HepG2 (cell line): ENCODE measurements around the gene LY6G5B. TPM values are rescaled to one million over a fixed set of nuclear protein-coding genes. Genes with fewer than 3 reads are reported as not detected.

ENCODE experiments used
- ATAC-seq: fragments of 200-7000 bp; cut with Tn5 transposase; 3 replicates; pipeline ENCODE4 v1.9.1; 2020; ENCODE audit warnings: mild to moderate bottlenecking, moderate library complexity
- BruUV-seq: library from RNA; stranded (reverse); fragments of 400-500 nt; replicated peaks from 2 replicates; lab custom pipeline; 2021; lab: Mats Ljungman, UMichigan
- CTCF ChIA-PET: fragments of 300-600 bp; formaldehyde crosslinking; extraction: SDS; loops from one replicate; lab custom pipeline; 2021; ENCODE audit warnings: low total read pairs, inconsistent platforms, low intra/inter-chr PET ratio; lab: Yijun Ruan, JAX
- POLR2A ChIA-PET: fragments of 350-600 bp; sonication (Branson Sonifier 250); formaldehyde crosslinking; loops from one replicate; lab custom pipeline; 2020; ENCODE audit warnings: antibody characterized with exemption, inconsistent platforms; lab: Yijun Ruan, JAX
- DNase-seq: peaks from one replicate; pipeline ENCODE4 v3.0.0-alpha.2; 2015; ENCODE audit warnings: low spot score
- FAIRE-seq: peaks from 3 replicates; lab custom pipeline; 2011; peaks lifted over from hg19 to GRCh38; lab: Jason Lieb, UNC
- H2AFZ ChIP-seq: one replicate; pipeline ENCODE4 v1.6.1; 2011; ENCODE audit warnings: low read length, inconsistent platforms
- H3K27ac ChIP-seq: fragments of 300-600 bp; 3 replicates; pipeline ENCODE4 v1.8.0; 2011; ENCODE audit warnings: mixed run types, mild to moderate bottlenecking, mixed read lengths, low read length, inconsistent platforms; ENCODE audit not compliant: insufficient read depth; ENCODE audit errors: extremely low read length
- H3K27me3 ChIP-seq, 2 experiments: fragments of 200-600 bp in 1 of 2; 2 replicates in 1 of 2; 3 replicates in 1 of 2; pipeline versions ENCODE4 v1.6.0 to v1.8.0; 2011; ENCODE audit warnings: low read length in 2 of 2, mild to moderate bottlenecking in 2 of 2, moderate library complexity in 2 of 2, inconsistent platforms in 1 of 2; ENCODE audit not compliant: insufficient read depth in 2 of 2, control insufficient read depth in 1 of 2
- H3K36me3 ChIP-seq, 2 experiments: fragments of 200-600 bp in 1 of 2; replicated peaks in 1 of 2; 2 replicates in 1 of 2; 3 replicates in 1 of 2; pipeline versions ENCODE4 v1.5.1 to v1.8.0; 2011; ENCODE audit warnings: low read length in 2 of 2, inconsistent platforms in 1 of 2; ENCODE audit not compliant: insufficient read depth in 2 of 2, control insufficient read depth in 1 of 2
- H3K4me1 ChIP-seq: 2 replicates; pipeline ENCODE4 v1.5.1; 2012; ENCODE audit warnings: low read length, inconsistent platforms; ENCODE audit not compliant: insufficient read depth
- H3K4me2 ChIP-seq: 2 replicates; pipeline ENCODE4 v1.6.0; 2011; ENCODE audit warnings: low read depth, low read length, inconsistent platforms
- H3K4me3 ChIP-seq, 3 experiments: fragments of 200-600 bp in 1 of 3; sonication (generic), shearing (Covaris generic) in 1 of 3; replicated peaks in 1 of 3; 2 replicates each; pipeline ENCODE4 v1.5.1; 2011 to 2016; ENCODE audit warnings: low read length in 3 of 3, inconsistent platforms in 2 of 3, low read depth in 2 of 3, mild to moderate bottlenecking in 2 of 3, control low read depth in 1 of 3, mixed read lengths in 1 of 3; ENCODE audit not compliant: insufficient read depth in 1 of 3
- H3K79me2 ChIP-seq: one replicate; pipeline ENCODE4 v1.6.1; 2011; ENCODE audit warnings: low read length, inconsistent platforms; ENCODE audit not compliant: insufficient read depth
- H3K9ac ChIP-seq: 2 replicates; pipeline ENCODE4 v1.6.0; 2011; ENCODE audit warnings: mild to moderate bottlenecking, low read depth, low read length, inconsistent platforms; ENCODE audit not compliant: insufficient read depth
- H3K9me3 ChIP-seq: 2 replicates; pipeline ENCODE4 v1.5.1; 2012; ENCODE audit warnings: mild to moderate bottlenecking, low read length
- H4K20me1 ChIP-seq: 2 replicates; pipeline ENCODE4 v1.6.0; 2011; ENCODE audit warnings: inconsistent platforms, mild to moderate bottlenecking, low read length, moderate library complexity; ENCODE audit not compliant: insufficient read depth
- MTA1 ChIP-seq: sonication (generic); formaldehyde crosslinking; IDR thresholded peaks from 2 replicates; pipeline ENCODE4 v1.4.0; 2020; ENCODE audit warnings: missing genetic modification reagents, mild to moderate bottlenecking, borderline replicate concordance
- RXRB ChIP-seq: IDR thresholded peaks from 2 replicates; pipeline ENCODE4 v1.6.1; 2016; ENCODE audit warnings: borderline replicate concordance, missing genetic modification reagents, missing compliant biosample characterization
- WGBS: methylation state at CpG from one replicate; pipeline ENCODE4 v1.1.6; 2017; ENCODE audit warnings: low lambda C conversion rate; 5-methylcytosine and 5-hydroxymethylcytosine counted together
- in situ Hi-C: cut with HindIII; loops from 2 replicates; pipeline ENCODE4 v1.10.0; 2017; ENCODE audit warnings: low pct_unique_long_range_greater_than_20kb; ENCODE audit not compliant: extremely low pct_ligation_motif_present
- intact Hi-C: fragments of 100-400 bp; cut with micrococcal nuclease; formaldehyde crosslinking; loops from one replicate; pipeline ENCODE4 v1.10.0; 2022; ENCODE audit not compliant: unreplicated experiment
- polyA plus RNA-seq, 8 experiments: library from polyadenylated mRNA; depleted of rRNA in 3 of 8; stranded (reverse) in 7 of 8; unstranded in 1 of 8; fragments of >200 nt; fragmentation: Illumina TruSeq in 4 of 8; extraction: Trizol in 4 of 8; gene quantifications; 2 replicates each; pipeline versions ENCODE4 v1.2.1 to v1.2.3, GENCODE V29; 2011 to 2016; ENCODE audit warnings: low read depth in 4 of 8, missing spikeins in 1 of 8, mixed read lengths in 1 of 8; ENCODE audit not compliant: insufficient read depth in 1 of 8
- total RNA-seq, 5 experiments: library from RNA; depleted of rRNA; stranded (reverse); fragments of >200 nt; fragmentation: Illumina TruSeq; extraction: Trizol; gene quantifications; 2 replicates each; pipeline ENCODE4 v1.2.3, GENCODE V29; 2016; ENCODE audit warnings: low read depth in 1 of 5

The LY6G5B gene
- total and polyA plus RNA-seq, 2 of the 13 experiments (the other 11 are each of a cell fraction or from before 2014, with no cell fraction given) = 7.8 to 15.7 TPM

DNA sequence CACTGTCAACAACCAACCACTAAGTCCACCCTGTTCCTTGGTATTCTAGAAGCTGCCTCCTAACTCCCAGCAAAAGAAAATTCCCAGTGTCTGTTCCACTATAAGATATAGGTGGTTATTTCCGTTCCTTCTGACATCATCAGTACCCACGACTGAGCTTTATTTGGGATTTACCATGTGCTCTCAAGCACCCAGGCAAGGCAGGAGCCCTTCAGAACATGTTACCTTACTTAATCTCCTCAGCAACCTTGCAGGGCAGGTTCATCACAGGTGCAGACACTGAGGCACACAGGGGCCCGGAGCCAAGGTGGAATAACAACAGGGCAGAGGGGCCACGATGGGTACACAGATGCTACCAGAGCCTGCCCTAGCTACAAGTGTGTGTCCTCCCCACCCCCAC is 22.6 kb downstream of the LY6G5B start:
- WGBS = 91% methylated on average over 4 of the region's 4 CpGs
- H3K4me3 ChIP-seq = no peak overlapping the region
- in situ Hi-C loops (no loop called here), intact Hi-C loops (no loop called here)
- no peak overlapping the region for H3K9ac ChIP-seq
- no peaks in the 10 kb centered on the region for H3K9me3 ChIP-seq
- no TSS peak for BruUV-seq
- DNase-seq (no peak), ATAC-seq (no peak), FAIRE-seq (no peak)
- H3K36me3 ChIP-seq = peaks cover 56 to 84% of the 10 kb centered on the region in 2 experiments
- H3K4me1 ChIP-seq = peaks cover 12% of the 10 kb centered on the region; the same call in 1 of the 2 replicates
- no peak overlapping the region for H3K4me2 ChIP-seq
- ChIA-PET CTCF (no interaction called here), POLR2A (interaction anchor here (0.6 to 4.9 kb wide), 3 partner anchors 10 to 135 kb away, joined by 3 to 22 read pairs (median 4); partner anchors contain the start of genes ABHD16A, HSPA1B and MSH5)
- H3K27me3 ChIP-seq = no peaks in the 10 kb centered on the region
- H2AFZ ChIP-seq = no peak overlapping the region
- H3K27ac ChIP-seq = no peak overlapping the region
- no peak for TF ChIP-seq MTA1
- H3K79me2 ChIP-seq = no peaks in the 10 kb centered on the region
- H4K20me1 ChIP-seq = no peaks in the 10 kb centered on the region

DNA sequence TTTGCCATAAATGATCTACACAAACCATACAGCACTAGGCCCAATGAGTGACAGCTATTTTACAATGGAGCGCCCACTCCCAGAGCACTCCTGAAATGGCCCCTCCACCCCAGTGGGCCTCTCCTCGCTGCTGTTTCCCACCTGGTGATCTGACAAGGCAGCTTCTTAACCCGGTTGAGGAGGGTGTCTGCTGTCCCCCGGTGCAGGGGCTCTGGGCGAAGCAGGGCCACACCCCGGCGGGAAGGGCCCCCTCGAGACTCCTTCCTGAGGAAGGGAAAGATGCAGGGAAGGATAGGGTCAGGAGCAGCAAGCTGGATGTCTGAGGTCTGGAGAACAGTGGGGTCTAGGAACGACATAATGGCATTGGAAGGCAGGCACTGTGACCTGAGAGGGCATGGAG is 23.1 kb downstream of the LY6G5B start:
- Histone ChIP-seq H4K20me1 (no peaks in the 10 kb centered on the region), H3K4me3 (no peak overlapping the region), H3K9ac (no peak overlapping the region), H3K79me2 (no peaks in the 10 kb centered on the region), H3K27me3 (no peaks in the 10 kb centered on the region), H3K4me2 (no peak overlapping the region), H3K36me3 (peaks cover 54 to 84% of the 10 kb centered on the region in 2 experiments), H3K27ac (no peak overlapping the region), H3K4me1 (peaks cover 12% of the 10 kb centered on the region; the same call in 1 of the 2 replicates), H3K9me3 (no peaks in the 10 kb centered on the region), H2AFZ (no peak overlapping the region)
- no peak for TF ChIP-seq RXRB (CRISPR knock-in tag)
- whole genome bisulfite sequencing = 97% methylated on average over 9 of the region's 9 CpGs
- no TSS peak for BruUV-seq
- ATAC-seq (no peak), DNase-seq (no peak), FAIRE-seq (no peak)
- POLR2A ChIA-PET = interaction anchor here (0.6 to 4.9 kb wide), 3 partner anchors 10 to 135 kb away, joined by 3 to 22 read pairs (median 4); partner anchors contain the start of genes ABHD16A, HSPA1B and MSH5
- in situ Hi-C loops = no loop called here
- intact Hi-C loops = no loop called here
- CTCF ChIA-PET = no interaction called here
